Peyer's patch (tissue), 4 donors: ENCODE results near the gene ALKBH7. TPM values are rescaled to one million over a fixed set of nuclear protein-coding genes. Genes with fewer than 3 reads are reported as not detected.
"Not testable (repeated sequence)": the region's sequence is repeated elsewhere in the genome, so short reads cannot be mapped to it uniquely, and the experiment has no call there.

Source experiments
- DNase-seq, 3 donors: peaks; one replicate each; pipeline ENCODE4 v3.0.0-alpha.2; 2017 to 2019
- H3K27ac ChIP-seq, 4 donors: fragments of 200-600 bp; sonication (generic); one replicate each; pipeline ENCODE4 v1.5.1; 2016 to 2019
- H3K27me3 ChIP-seq, 2 donors: fragments of 200-600 bp; sonication (generic); one replicate each; pipeline ENCODE4 v1.5.1; 2019
- H3K36me3 ChIP-seq, 3 donors: fragments of 200-600 bp; sonication (generic); one replicate each; pipeline ENCODE4 v1.5.1; 2016 to 2019
- H3K4me1 ChIP-seq, 4 donors: fragments of 200-600 bp; sonication (generic); one replicate each; pipeline ENCODE4 v1.5.1; 2016 to 2019
- H3K4me3 ChIP-seq, 4 donors: fragments of 200-600 bp; sonication (generic); 1 replicate in 3 of 4; 2 replicates in 1 of 4; pipeline ENCODE4 v1.5.1; 2016 to 2019; ENCODE audit warnings: mild to moderate bottlenecking in 1 of 4
- H3K9me3 ChIP-seq, 4 donors: fragments of 200-600 bp; sonication (generic); one replicate each; pipeline ENCODE4 v1.5.1; 2016 to 2019; ENCODE audit warnings: mild to moderate bottlenecking in 1 of 4
- POLR2A ChIP-seq, 2 donors: fragments of 450-650 bp; IDR thresholded peaks; one replicate each; pipeline ENCODE4 v1.5.1; 2017; ENCODE audit warnings: antibody characterized with exemption in 2 of 2, mild to moderate bottlenecking in 2 of 2, moderate library complexity in 2 of 2
- total RNA-seq, 4 donors: library from RNA; depleted of rRNA; stranded (reverse); fragments of >200 nt; gene quantifications; one replicate each; pipeline ENCODE4 v1.1.0, GENCODE V29; 2016
- TF ChIP-seq, protein P1 (sequence below), 6 experiments: fragments of 450-650 bp in 4 of 6; fragments of 200-600 bp in 2 of 6; sonication (generic) in 1 of 6; IDR thresholded peaks; one replicate each; pipeline ENCODE4 v1.5.1; 2017 to 2019; ENCODE audit warnings: antibody characterized with exemption in 6 of 6, mild to moderate bottlenecking in 3 of 6, moderate library complexity in 1 of 6

The ALKBH7 gene
- total RNA-seq, 4 donors from 2014 or later: 51.2 to 121 (median 108) TPM

DNA sequence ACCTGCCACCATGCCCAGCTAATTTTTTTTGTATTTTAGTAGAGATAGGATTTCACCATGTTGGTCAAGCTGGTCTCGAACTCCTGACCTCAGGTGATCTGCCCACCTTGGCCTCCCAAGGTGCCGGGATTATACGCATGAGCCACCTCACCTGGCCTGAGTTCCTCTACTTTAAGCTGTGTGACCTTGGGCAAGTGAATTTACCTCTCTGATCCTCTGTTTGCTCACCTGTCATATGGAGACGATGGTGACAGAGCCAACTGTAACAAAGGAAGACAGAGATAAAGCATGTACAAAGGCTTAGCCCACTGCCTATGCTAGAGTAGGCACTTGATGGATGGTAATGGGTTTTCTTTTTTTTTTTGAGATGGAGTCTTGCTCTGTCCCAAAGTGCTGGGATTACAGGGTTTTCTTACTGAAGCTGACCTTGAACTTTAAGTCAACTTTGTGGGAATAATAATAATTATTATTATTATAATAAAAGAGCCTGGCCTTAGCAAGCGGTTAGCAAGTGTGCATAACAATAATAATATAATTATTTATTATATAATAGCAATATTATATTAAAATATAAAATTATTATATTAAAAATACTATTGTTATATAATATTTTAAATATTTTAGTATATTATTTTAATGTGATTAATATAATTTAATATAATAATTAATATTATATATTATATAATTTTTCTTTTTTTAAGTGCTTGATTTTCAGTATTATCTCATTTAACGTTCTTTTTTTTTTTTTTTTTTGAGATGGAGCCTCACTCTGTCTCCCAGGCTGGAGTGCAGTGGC is 37.9 kb upstream of the ALKBH7 start:
- H3K36me3 ChIP-seq: no peaks in the 10 kb centered on the region
- no peaks in the 10 kb centered on the region for H3K9me3 ChIP-seq
- DNase-seq: no peak
- H3K4me1 ChIP-seq: no peaks in the 10 kb centered on the region
- no peak overlapping the region for H3K27ac ChIP-seq
- H3K27me3 ChIP-seq: no peaks in the 10 kb centered on the region
- H3K4me3 ChIP-seq: no peak overlapping the region
- no peak for TF ChIP-seq POLR2A (IDR thresholded peaks at IDR 0.05)
- TF ChIP-seq, protein P1, sequence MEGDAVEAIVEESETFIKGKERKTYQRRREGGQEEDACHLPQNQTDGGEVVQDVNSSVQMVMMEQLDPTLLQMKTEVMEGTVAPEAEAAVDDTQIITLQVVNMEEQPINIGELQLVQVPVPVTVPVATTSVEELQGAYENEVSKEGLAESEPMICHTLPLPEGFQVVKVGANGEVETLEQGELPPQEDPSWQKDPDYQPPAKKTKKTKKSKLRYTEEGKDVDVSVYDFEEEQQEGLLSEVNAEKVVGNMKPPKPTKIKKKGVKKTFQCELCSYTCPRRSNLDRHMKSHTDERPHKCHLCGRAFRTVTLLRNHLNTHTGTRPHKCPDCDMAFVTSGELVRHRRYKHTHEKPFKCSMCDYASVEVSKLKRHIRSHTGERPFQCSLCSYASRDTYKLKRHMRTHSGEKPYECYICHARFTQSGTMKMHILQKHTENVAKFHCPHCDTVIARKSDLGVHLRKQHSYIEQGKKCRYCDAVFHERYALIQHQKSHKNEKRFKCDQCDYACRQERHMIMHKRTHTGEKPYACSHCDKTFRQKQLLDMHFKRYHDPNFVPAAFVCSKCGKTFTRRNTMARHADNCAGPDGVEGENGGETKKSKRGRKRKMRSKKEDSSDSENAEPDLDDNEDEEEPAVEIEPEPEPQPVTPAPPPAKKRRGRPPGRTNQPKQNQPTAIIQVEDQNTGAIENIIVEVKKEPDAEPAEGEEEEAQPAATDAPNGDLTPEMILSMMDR (IDR thresholded peaks at IDR 0.05): no peak

DNA sequence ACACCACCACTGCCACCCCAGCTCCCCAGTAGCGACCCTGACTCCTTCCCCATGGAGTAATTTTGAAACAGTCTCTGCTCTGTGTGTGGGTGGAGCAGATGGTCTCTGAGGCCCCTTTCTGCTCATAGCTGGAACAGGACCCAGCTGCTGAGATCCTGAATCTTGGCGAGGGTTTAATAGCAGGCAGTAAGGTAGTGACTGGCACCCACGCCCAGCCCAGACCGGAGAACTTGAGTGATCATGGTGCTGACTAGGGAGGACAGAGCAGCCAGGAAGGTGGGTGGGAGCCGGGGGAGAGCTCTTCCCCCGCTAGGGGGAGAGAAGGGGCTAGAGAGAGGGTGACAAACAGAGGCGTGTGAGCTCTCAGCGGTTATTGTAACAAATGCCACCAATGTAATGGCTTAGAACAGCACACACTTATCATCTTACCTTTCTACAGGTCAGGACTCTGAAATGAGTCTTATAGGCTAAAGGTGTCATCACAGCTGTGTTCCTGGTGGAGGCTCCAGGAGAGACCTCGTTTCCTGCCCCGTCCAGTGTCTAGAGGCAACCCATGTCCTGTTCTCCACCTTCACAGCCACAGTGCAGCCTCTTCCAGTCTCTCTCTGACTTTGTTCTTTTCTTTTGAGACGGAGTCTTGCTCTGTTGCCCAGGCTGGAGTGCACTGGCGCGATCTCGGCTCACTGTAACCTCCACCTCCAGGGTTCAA is 31.9 kb upstream of the ALKBH7 start:
- no peak for TF ChIP-seq POLR2A (IDR thresholded peaks at IDR 0.05)
- TF ChIP-seq, protein P1 (IDR thresholded peaks at IDR 0.05): no peak
- H3K36me3 ChIP-seq: no peaks in the 10 kb centered on the region
- DNase-seq: no peak
- no peak overlapping the region for H3K27ac ChIP-seq
- no peaks in the 10 kb centered on the region for H3K4me1 ChIP-seq
- H3K9me3 ChIP-seq: no peaks in the 10 kb centered on the region
- H3K4me3 ChIP-seq: no peak overlapping the region
- H3K27me3 ChIP-seq: no peaks in the 10 kb centered on the region

DNA sequence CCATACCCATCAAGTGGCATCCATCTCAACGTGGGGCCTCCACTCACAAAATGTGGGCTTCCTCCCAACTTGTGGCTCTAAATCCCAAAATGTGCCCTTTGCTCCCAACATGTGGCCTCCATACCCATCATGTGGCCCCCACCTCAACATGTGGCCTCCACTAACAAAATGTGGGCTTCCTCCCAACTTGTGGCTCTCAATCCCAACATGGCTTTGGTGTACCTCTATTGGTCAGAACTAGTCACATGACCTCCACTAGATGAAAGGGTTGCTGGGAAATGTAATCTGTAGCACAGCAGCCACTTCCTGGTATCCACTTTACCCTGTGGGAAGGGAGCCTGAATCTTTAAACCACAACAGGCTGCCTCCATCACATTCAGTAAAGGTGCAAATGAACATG is 29.1 kb upstream of the ALKBH7 start:
- DNase-seq: no peak
- Histone ChIP-seq H3K27ac (no peak overlapping the region), H3K27me3 (no peaks in the 10 kb centered on the region), H3K4me1 (no peaks in the 10 kb centered on the region), H3K9me3 (no peaks in the 10 kb centered on the region), H3K36me3 (no peaks in the 10 kb centered on the region), H3K4me3 (no peak overlapping the region)
- no peak for TF ChIP-seq POLR2A (IDR thresholded peaks at IDR 0.05)
- TF ChIP-seq, protein P1 (IDR thresholded peaks at IDR 0.05): no peak

DNA sequence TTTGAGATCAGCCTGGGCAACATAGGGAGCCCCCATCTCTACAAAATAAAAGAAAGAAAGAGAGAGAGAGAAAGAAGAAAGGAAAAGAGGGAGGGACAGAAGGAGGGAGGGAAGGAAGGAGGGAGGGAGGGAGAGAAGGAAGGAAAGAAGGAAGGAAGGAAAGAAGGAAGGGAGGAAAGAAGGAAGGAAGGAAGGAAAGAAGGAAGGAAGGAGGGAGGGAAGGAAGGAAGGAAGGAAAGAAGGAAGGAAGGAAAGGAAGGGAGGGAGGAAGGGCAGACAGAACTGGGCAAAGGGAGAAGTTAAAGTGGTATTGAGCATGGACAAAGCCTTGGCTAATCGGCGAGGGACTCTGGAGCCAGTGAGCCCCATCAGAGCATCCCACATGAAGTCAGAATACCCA is 23.3 kb upstream of the ALKBH7 start:
- H3K4me3 ChIP-seq, H3K27ac ChIP-seq, H3K27me3 ChIP-seq, H3K36me3 ChIP-seq, DNase-seq, H3K9me3 ChIP-seq, H3K4me1 ChIP-seq: not testable (repeated sequence)

DNA sequence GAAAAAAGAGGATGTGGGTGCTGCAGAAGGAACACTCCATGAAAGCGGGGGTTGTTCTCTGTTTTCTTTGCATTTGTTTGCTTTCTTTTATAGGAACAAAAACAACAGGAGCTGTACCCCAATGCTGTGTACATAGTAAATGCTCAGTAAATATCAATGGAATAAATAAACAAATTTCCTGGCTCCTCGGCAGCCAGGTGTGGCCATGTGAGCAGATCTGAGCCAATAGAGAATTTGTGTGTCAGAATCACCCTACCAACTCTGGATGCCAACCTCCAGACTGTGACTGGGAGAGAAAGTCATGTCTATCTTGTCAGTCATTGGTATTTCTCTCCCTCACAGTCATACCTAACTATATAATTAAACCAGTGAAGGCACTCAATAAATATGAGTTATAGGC is 21.9 kb upstream of the ALKBH7 start:
- Histone ChIP-seq H3K4me3 (no peak overlapping the region), H3K36me3 (no peaks in the 10 kb centered on the region), H3K27ac (no peak overlapping the region), H3K27me3 (no peaks in the 10 kb centered on the region), H3K9me3 (no peaks in the 10 kb centered on the region), H3K4me1 (no peaks in the 10 kb centered on the region)
- no peak for DNase-seq
- no peak for TF ChIP-seq POLR2A (IDR thresholded peaks at IDR 0.05)
- TF ChIP-seq, protein P1 (IDR thresholded peaks at IDR 0.05): no peak

DNA sequence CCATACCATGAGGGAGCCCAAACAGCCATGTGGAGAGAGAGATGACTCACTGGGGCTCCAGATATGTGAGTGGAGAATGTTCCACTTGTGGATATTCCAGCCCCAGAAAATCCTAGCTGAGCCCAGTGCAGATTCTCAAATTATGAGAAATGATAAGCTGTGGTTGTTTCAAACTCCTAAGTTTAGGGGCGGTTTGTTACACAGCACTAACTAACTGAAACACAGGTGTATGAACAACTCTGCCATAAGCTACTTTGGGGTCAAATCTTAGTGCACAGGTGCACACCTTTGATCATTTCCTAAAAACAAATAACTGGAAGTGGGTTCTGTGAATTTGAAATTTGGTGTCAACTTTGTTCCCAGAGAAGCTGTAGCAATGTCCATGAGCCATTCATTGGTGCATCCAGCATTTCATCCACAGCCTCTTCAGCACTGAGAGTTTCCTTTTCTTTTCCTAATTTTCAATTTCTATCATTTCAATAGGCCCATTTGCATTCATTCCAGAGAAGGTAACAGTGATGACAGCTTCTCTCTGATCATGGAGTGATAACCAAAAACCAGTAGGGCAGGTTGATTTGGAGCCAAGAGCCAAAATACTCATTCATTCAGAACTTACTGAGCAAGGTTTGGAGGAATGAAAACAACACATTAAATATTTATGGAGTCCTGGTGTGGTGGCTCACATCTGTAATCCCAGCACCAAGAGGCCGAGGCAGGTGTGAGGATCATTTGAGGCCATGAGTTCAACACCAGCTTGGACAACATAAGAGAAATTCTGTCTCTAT is 20.0 kb upstream of the ALKBH7 start:
- Histone ChIP-seq H3K4me3 (no peak overlapping the region), H3K9me3 (no peaks in the 10 kb centered on the region), H3K36me3 (no peaks in the 10 kb centered on the region), H3K4me1 (no peaks in the 10 kb centered on the region), H3K27ac (no peak overlapping the region), H3K27me3 (no peaks in the 10 kb centered on the region)
- no peak for TF ChIP-seq POLR2A (IDR thresholded peaks at IDR 0.05)
- TF ChIP-seq, protein P1 (IDR thresholded peaks at IDR 0.05): no peak
- no peak for DNase-seq
